NOMO-1 treated with DMSO at 0.1 percent for 48 hours (cell line): ENCODE measurements around the gene C1orf53.
"Not testable (repeated sequence)": the region's sequence is repeated elsewhere in the genome, so short reads cannot be mapped to it uniquely, and the experiment has no call there.

ENCODE experiments used
- DNase-seq: peaks from one replicate; lab custom pipeline; 2025; ENCODE audit not compliant: unreplicated experiment; lab: John Stamatoyannopoulos, UW

Gene C1orf53

DNA sequence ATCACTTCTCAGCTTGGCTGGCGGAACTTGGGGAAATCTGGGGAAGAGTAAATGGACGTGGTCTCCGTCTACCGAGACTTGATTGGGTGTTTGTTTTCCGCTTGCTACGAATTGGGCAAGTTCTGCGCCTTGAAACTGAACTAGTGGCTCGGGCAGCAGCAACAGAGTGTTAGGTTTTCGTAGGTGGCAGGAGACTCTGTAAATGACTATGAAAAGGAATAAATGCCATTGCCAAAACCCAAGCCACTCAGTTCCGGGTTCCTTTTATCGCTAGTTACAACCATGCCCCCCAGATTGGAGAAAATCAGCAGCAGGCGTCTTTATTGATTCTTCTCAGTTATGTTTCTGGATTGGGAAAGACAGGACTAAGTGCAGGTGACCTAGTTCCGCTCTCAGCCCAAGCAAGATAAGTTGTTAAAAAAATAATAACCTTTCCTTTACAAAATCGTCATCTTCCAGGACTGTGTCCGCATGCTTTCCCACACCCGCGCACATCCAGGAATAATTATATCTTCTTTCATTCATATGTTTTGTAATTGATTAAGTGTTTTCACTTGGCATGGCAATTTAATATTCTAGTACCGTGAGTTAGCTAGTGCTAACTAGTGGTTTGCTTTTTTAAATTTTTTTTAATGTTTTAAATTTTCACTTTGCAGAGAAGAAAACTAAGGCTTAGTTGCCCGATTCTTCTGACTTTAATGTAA, 18.1 kb downstream of the C1orf53 start:
- DNase-seq = no peak

DNA sequence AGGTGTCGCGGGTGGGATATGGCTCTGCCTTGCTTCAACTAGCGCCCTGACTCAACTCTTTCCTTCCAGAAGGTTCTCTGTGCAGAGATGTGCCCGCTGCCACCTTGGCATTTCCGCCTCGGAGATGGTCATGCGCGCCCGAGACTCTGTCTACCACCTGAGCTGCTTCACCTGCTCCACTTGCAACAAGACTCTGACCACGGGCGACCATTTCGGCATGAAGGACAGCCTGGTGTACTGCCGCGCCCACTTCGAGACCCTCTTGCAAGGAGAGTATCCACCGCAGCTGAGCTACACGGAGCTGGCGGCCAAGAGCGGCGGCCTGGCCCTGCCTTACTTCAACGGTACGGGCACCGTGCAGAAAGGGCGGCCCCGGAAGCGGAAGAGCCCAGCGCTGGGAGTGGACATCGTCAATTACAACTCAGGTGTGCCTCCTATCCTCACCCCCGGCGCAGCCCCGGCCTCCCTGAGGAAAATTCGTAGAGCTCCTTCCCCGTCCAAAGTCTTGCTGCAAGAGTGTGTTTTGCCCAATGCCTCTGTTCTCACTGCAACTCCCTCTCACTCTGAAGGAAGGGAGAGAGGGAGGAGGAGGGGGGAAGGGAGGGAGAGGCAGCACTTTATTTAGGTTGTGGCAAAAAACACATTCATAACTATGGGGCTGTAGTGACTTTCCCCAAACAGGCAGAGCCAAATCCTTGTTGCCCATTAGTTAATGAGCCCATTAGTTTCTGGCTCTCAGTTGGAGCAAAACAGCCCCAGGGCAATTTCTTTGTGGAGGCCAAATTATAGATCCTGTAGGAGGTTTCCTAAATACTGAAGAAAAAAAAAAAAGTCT, 19.0 kb downstream of the C1orf53 start:
- no peak for DNase-seq

DNA sequence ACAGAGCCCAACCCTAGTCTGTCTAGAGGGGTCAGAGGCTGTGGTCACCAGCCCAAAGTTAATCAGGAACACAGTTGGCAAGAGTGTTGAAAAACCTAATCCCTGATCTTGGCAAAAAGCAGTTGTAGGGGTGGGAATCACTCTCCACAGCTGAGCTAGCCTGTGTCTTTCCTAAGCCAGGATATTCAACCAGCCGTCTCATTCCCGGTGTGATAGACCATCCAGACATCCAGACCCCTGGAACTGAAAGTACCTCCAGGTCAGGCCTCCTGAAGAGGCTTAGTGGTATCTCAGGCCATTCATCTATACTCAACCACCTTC, 19.6 kb downstream of the C1orf53 start:
- DNase-seq = no peak

DNA sequence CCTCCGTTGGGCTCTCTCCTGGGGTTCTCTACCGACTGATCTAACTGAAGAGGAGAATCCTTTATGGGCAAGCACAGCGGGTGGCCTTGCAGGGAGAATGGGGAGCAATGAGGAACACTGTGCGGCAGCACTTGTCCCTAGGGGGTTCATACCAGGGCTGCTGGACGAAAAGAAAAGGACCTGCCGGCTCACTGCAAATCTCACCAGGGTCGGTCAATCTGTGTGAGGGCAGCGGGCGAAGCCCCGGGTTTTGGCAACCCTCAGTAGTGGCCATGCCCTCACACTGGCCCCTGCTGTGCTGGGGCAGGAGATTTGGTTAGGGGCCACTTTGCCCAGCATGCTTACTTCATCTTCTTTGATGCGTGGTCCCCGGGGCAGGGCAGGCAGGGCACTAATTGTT, 20.6 kb downstream of the C1orf53 start:
- no peak for DNase-seq

DNA sequence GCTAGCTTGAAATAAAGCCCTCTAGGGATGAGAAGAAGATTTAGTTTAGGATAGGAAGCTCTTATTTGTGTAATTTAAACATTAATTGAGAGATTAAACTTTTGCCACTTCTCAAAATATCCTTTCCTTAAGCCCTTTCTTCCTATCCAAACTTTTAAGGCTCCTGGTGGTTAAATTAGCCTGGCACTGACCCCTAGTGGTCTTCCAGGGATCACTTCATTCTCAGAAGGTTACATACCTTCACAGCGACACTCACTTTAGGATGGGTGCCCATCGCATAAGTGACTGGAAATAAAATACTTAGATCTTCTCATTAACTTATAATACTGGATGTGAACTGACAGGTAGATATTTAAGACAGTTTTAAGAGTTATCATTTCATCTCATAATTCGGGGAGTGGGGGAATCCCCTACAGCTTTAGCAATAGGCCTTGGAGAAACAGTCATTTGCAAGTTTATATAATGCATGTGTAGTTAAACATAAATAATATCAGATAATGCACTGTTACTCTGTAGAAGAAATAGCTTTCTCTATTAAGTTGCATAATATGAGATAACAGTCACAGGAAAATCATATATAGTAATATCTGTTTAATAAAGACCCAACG, 22.2 kb downstream of the C1orf53 start:
- DNase-seq = peak; percentile 45

DNA sequence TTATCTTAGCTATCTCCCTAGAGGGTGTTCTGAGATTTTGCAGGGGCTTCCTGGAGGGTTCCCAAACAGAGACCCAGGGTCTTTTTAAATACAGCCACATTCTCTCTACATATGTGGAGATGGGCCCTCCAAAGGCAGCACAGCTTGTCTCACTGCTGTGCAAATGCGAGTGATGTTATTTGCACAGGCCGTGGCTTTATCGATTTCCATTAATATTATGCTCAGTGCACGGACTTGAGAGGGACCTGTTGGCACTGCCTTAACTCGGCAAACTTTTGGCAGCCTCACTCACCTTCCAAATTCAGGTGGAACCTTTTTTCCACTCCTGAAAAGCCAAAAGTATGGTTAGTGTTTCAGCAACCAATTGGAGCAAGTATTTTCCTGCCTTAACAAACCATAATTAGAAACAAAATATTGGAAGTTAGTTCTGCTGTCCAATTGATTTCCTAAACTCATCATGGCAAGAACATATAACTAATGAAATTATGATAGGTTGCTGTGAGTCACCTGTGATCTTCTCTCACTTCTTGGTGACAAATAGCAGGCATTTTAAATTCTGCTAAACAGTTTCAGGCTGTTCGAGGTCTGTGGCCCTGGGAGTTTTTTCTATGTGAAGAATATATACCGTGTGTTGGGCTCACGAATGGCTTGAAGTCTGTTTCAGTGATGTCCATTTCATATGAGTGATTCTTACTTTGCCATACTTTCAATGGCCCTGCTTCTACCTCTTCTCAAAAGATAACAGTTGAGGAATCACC, 25.7 kb downstream of the C1orf53 start:
- no peak for DNase-seq

DNA sequence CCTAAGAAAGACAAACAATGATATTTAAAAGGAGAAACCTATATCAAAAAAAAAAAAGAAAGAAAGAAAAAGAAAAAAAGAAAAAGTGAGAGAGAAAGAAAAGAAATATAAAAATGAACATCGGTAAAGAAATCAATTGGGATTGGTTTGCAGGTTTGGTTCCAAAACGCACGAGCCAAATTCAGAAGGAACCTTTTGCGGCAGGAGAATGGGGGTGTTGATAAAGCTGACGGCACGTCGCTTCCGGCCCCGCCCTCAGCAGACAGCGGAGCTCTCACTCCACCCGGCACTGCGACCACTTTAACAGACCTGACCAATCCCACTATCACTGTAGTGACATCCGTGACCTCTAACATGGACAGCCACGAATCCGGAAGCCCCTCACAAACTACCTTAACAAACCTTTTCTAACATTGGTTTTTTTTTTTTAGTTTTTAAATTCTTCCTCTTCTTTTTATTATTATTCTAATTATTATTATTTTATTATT, 26.5 kb downstream of the C1orf53 start:
- peak; percentile 29 for DNase-seq

DNA sequence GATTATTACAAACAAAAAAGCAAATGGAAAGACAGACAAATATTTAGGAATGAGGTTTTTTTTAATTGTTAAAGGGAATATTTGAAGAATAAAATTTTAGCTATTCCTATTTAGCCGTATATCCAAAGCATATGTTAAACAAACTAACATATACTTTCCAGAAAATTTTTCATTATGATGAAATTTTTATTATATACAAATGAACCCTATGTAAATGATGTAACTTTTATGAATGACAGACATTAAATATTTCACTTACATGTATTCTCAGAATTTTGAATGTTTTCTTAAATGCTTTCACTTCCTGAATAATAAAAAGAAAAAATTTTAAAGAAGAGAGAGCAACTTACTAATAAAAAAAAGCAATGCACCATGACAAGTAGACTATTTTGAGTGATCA, 30.6 kb downstream of the C1orf53 start:
- DNase-seq = no peak

DNA sequence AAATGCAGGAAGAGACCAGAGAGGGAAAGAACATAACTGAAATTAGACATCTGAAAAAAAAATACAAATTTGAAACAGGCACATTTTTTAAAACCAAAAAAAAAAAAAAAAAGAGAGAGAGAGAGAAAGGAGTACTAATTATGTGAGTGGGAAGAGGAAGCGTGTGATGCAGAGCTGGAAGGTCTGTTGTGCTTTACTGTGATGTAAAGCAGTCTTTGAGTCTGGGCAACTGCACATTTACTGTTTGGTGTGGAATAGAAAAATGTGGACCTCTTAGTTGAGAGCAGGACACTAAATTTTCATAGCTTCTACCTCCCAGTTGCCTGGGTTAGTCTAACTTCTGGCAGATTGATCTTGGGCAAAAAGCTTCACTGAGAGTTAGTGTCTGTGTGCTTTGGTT, 31.2 kb downstream of the C1orf53 start:
- DNase-seq = peak; percentile 11

DNA sequence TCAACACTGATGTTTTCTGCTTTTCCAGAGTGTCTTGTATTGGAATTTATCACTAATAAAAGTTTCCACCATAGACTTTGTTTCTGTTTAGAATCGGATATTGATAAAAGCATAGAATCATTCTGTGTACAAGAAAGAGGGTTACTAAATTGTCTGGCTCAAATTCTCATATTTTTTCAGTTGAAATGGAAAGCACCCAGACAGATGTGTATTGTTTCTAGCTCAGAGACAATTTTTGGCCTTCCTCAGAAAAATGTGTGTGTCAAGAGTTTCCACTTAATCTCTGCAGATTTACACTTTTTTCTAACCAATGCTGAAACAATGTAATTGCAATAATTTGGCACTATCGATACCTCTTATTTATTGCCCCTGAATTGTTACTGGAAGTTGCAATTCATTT, 35.0 kb downstream of the C1orf53 start:
- DNase-seq = no peak

DNA sequence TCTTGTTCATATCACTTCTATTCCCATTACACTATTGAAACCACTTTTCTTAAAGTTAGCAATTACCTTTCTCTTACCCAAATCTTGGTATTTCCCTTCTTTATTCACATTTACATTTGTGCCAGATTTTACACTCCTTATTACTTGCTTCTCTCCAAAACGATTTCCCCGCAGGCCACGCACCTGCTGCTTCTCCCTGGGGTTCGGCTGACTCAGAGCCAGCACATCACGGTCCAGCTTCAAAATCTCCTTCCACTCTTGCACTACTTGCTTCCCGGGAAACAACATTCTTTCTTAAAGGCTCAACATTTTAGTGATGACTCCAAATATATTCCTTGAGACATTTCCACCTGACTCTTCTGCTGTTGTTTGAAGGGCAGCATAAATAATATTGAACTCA, 35.5 kb downstream of the C1orf53 start:
- no peak for DNase-seq

DNA sequence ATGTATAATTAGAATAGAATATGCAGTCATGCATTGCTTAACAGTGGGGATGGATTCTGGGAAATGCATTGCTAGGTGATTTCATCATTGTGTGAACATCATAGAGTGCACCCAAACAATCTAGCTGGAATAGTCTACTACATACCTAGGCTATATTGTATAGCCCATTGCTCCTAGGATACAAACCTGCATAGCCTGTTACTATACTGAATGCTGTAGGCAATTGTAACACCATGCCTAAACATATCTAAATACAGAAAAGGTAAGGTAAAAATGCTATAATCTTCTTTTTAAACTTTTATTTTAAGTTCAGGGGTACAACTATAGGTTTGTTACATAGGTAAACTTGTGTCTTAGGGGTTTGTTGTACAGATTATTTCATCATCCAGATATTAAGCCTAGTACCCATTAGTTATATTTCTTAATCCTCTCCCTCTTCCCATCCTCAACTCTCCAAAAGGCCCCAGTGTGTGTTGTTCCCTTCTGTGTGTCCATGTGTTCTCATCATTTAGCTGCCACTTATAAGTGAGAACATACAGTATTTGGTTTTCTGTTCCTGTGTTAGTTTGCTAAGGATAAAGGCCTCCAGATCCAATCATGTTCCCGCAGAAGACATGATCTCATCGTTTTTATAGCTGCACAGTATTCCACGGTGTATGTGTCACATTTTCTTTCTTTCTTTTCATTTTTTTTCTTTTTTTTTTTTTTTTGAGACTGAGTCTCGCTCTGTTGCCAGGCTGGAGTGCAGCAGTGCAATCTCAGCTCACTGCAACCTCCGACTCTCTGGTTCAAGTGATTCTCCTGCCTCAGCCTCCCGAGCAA, 36.9 kb downstream of the C1orf53 start:
- not testable (repeated sequence) for DNase-seq

DNA sequence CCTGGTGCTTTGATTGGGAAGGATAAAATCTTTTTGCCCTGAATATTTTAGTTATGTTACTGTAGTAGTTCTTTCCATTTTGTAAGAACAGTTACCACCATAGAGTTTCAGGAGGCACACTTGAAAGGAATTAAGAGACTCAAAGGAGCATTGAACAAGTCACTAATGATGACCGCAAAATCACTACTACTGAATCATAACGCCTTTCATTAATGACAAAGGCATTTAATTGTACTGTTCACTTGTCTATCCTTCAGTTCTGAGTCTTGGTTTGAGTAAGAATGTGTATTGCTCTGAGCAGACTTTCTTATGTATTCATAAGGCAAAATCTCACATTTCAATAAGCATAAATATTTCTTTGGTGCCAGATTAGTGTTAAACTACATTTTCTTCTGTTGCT, 39.6 kb downstream of the C1orf53 start:
- DNase-seq = no peak

DNA sequence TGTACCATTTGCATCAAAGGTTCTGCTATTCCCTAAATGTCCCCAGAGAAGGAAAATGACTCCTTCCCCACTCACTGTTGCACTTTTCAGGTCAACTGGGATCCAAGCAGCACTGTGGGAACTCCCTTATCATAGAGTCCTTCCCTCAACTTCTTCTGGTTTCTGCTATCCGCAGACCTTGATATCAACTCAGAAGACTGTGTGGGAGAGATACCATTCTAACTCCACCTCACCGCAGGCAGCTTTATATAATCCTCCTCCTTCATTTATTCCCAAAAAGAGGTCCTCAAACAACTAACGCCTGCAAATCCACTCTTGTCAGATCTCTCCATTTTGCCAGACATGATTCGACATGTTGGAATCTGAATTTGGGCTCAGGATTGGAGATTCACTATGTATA, 42.1 kb downstream of the C1orf53 start:
- no peak for DNase-seq

DNA sequence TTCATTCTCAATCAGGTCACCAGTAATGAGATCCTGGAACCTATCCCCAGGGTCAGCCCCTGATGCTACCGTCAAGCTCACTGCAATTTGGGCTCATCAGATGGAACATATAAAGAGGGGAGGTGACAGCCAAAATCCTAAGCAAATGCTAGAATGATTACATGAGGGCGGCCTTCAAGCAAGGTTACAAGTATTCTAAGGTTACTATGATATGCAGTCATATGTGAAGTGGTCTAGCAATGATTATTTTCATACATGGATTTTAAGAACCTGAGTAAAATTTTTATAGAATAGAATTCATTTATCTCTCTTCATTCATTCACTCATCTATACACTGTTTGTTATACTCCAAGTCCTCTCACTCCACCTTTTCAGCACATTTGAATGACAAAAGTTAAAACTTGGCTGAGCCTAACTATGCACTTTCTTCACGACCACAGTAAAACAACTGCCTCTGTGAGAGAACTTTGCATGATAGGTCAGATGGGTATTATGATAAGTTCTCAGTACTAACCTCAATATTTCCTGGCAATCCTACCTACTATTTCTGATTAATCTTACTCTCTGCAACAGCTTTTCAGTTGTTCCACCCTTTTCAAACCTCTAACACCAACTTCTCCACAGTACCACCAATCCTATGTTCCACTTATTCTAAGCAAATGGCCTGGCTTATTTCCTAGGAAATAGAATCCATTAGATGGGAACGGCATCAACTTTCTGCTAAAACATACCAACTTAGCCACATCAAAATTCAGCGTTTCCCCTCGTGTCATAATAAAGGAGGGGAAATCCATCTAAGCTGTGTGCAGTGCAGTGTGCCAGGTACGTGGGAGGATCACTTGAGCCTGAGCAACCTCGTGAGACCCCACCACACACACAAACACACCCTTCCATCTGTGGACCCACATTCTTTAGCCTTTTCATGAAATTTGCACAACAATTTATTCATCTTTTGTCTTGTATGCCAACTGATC, 46.8 kb downstream of the C1orf53 start:
- DNase-seq = no peak

DNA sequence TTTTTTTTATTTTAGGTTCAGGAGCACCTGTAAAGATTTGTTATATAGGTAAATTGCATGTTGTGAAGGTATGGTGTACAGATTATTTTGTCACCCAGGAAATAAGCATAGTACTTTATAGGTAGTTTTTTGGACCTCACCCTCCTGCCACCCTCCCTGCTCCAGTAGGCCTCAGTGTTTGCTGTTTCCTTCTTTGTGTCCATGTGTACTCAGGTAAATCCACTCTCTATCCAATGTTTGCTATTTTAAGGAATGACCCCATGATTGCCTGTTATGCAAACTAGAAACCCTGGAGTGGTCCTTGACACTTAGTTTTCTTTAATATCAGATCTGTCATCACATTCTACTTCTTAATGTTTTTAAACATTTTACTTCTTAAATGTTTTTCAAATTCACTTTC, 48.7 kb downstream of the C1orf53 start:
- DNase-seq = no peak

DNA sequence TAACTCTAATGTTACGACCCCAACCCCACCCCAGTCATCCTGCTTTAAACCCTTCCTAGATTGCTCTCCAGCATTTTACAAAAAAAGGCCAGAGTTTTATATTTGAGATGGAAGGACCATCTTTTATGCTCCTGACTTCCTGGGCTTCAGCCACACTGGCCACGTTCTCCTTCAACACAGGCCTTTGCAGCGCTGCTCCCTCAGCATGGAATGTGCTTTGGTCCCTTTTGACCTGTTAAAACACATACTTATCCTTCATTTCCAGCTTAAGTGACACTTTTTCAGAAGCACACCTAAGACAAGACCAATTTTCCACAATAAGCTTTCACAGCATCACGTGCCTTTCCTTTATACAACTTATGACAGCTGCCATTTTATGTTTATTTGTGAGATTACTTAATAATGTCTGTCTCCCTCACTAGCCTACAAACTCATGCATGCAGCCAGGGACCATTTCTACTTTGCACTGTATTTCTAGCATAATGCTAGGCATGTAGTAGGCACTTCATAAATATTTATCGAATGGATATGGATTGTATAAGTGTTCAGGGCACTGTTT, 49.3 kb downstream of the C1orf53 start:
- DNase-seq = no peak

DNA sequence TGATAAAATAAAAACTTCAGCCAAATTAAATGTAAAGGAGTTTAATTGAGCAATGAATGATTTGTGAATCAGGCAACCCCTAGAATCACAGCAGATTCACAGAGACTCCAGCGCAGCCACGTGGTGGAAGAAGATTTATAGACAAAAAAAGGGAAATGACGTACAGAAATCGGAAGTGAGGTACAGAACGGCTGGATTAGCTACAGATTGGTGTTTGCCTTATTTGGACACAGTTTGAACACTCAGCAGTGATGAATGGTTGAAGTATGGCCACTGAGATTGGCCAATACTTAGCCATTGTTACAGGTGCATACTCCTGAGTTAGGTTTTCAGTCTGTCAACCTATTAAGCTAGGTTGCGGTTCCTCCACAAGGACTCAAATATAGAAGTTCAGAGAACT, 51.0 kb downstream of the C1orf53 start:
- DNase-seq = peak; percentile 26
